Measurements from ENCODE around the gene MTRR.

The MTRR gene

DNA sequence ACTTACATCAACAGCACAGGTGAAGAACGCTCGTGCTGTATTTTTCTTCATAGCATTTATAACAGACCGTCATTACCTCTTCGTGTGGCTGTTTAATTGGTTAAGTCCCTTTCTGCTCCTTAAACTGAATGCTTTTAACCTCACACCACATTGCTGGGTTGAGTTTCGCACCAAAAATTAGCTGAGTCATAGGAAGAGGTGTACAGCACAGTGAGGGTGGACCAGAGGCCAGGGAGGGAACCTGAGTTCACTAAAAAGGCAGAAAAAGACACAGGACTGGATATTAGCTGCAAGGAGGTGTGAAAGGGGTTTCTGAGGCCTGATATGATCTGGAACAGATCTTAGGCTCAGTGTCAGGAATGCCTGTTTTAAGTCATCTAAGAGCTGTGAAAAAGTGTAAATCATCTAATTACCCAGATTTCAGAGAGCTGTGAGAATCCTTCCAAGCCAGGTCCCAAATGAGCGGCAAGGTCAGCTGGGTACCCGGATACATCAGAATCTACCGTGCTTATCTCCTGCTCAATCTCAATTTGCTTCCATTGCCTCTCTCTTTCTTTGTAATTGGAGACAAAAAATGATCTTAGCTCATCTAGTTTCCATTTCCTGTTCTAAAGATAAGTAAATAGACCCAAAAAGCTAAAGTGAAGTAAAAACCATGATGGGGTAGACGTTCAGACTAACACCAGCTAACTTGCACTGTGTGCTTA lies 10.9 kb upstream of the MTRR start:
- no peak for DNase-seq

- no peak for DNase-seq
Measured at GRCh38 chr5:7866196-7866595, 2.8 kb upstream of the MTRR start.

GRCh38 chr5:7867260-7867659 lies 1.7 kb upstream of the MTRR start:
- no peak for DNase-seq

DNA sequence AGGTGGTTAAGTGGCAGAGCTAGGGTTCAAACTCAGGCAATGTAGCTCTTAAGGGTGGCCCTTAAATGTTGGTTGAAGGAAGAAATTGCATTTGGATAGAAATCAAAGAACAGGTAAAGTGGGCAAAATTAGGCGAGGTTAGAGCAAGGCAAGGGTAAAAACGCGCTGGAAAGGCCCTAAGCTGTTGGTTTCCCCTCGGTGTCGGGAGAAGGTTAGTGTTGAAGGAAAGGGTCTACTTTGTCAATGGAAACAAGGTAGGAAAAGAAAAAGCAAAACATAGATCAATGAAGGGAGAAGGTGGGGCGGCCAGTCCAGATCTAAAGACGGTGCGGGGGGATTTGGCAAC lies 548 bp upstream of the MTRR start:
- DNase-seq: no peak

- peak in 1 of 2 donors; percentile 33 for DNase-seq
Measured at GRCh38 chr5:7869474-7870136, 657 bp downstream of the MTRR start.

GRCh38 chr5:7871653-7872052 lies 2.7 kb downstream of the MTRR start:
- DNase-seq: no peak

- no peak for DNase-seq
Measured at GRCh38 chr5:7872517-7873130, 3.7 kb downstream of the MTRR start.

DNA sequence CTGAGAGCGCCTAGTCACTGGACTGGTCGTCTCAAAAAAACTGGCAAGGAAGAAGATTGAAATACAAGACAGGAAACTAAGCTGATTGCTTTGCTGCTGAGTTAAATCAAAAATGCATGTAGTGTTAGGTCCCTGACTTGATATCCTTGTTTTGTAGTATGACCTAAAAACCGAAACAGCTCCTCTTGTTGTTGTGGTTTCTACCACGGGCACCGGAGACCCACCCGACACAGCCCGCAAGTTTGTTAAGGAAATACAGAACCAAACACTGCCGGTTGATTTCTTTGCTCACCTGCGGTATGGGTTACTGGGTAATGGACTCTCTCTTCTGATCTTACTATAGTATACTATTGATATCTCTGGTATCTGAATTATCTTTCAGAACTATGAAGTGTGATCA lies 4.3 kb downstream of the MTRR start:
- peak in 1 of 2 donors; percentile 48 for DNase-seq

DNA sequence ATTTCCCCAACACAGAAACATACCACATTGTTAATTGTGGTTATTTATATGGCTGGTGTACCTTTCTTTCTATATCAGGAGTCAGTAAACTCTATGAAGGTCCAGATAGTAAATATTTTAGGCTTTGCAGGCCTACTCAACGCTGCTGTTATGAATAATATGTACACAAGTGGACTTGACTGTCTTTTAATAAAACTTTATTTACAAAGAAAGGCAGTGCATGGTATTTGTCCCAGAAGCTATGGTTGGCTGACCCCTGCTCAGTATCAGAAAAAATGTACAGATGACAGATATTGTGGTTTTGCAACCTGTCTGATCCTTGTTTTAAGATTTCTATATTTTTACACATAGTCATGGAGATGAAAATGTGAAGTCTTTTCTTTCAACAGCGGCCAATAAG lies 5.7 kb downstream of the MTRR start:
- no peak for DNase-seq

DNA sequence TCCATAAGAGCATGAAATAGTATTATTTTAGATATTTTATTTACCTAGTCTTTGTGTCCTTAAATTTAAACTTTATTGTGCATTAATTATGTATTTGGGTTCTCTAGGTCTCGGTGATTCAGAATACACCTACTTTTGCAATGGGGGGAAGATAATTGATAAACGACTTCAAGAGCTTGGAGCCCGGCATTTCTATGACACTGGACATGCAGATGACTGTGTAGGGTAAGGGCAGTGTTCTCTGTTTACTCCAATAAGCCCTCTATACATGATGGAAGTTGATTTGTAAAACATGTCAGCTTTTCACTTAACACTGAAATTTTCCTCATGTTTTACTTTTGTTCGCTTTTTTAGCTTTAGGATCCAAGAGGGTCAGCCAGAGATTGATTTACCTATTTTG lies 6.2 kb downstream of the MTRR start:
- DNase-seq: no peak

- no peak for DNase-seq
Measured at GRCh38 chr5:7876867-7877266, 7.9 kb downstream of the MTRR start.

- DNase-seq: no peak
Measured at GRCh38 chr5:7877851-7878250, 8.9 kb downstream of the MTRR start.

DNA sequence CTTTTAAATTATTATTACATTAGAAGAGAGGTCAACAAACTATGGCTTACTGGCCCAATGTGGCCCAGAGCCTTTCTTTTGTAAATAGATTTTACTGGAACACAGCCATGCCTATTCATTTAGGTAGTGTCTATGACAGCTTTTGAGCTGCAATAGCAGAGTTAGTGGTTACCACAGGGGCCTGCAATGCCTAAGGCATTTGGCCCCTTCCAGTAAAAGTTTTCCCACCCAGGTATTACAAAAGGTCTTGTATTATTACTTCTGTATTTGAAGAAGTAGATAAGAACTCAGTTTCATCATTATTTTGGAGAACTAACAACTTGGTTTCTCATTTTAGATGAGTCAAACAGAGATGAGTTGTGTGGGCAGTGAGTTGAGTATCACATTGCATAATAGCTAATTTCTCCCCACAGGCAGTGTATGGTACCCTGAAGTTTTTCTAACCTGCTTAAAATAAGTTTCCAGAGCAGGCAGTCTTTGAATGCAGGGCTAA lies 9.5 kb downstream of the MTRR start:
- DNase-seq: no peak

DNA sequence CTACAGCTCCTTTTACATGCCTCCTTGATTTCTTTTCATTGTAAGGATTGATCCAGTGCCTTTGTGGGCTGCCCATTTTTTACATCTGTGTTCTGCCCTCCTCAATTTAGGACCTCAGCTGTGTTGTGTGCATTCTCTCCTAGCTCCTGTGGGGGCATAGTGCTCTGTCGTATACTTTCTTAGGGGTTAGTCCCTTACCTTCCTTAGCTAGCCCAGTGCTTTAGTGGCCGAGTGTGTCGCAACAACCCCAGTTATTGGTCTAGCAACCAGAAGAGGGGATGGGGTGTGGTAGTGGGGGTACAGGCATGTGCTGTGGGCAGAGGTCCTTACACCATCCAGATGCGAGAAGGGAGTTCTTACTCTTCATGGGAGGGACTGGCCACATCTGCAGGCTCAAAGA lies 12.1 kb downstream of the MTRR start:
- DNase-seq: no peak

- DNase-seq: no peak
Measured at GRCh38 chr5:7881816-7882215, 12.9 kb downstream of the MTRR start.

- no peak for DNase-seq
Measured at GRCh38 chr5:7882926-7883325, 14.0 kb downstream of the MTRR start.

- no peak for DNase-seq
Measured at GRCh38 chr5:7884491-7885267, 15.7 kb downstream of the MTRR start.

GRCh38 chr5:7886849-7887475 lies 18.0 kb downstream of the MTRR start:
- peak in 1 of 2 donors; percentile 53 for DNase-seq

- no peak for DNase-seq
Measured at GRCh38 chr5:7888901-7889300, 20.0 kb downstream of the MTRR start.

GRCh38 chr5:7894439-7894838 lies 25.5 kb downstream of the MTRR start:
- DNase-seq: no peak

DNA sequence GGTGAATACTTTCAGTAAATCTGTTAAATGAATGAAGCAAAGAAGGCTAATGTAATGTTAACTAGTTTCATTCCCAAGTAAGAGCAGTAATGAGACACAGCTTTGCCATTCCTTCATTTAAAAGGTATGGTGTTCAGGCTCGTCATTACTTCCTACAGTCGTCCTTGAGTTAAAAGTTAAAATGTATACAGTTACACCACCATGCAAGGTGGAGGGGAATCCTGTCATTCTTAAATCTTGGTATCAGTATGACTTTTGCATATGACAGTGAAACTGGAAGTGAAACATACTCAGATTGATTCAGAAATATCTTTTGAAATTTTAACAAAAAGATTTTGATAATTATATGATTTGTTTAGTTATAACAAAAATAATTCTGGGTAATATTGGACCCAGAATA lies 25.9 kb downstream of the MTRR start:
- DNase-seq: no peak

DNA sequence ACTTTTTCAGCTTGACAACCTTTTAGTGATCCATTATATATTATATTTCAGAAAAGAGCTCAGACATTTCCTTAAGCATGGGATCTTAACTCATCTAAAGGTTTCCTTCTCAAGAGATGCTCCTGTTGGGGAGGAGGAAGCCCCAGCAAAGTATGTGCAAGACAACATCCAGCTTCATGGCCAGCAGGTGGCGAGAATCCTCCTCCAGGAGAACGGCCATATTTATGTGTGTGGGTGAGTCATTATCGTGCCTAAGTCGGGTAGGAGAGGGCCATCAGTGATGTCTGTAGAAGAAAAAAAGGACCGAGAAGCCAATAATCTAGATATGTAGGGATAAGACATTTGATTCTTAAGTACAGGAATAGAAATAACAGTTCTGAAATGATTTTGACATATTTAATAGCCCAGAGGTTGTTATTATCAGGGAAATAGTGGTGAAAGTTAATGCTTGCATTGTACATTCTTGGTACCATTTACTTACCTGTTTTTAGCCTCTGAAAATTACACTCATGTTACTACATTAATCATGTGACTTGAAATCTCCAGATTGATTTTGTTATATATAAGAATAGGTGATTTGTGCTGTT lies 28.2 kb downstream of the MTRR start:
- DNase-seq: peak in 1 of 2 donors; percentile 17

DNA sequence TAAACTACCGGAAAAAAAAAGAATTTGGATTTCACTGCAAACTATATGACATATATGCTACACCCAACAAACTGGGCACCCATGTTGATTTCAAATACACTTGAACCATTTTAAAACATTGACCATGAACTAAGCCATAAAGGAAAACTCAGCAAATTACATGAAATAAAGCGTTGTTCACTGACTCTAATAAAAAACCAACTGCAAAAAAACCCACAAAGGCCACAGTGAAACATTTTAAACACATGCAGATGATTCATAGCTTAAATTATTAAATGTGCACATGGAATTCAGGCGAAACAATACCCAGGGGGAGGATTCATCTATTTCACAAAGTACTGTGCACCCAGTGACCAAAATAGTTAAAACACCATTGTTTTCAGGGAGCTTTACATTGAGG lies 33.3 kb downstream of the MTRR start:
- no peak for DNase-seq
